Duodenal mucosa (tissue), 2 donors: Measurements from ENCODE around the gene MARVELD2.
A peak's percentile ranks its signal among the peaks of the same experiment; 100 is the strongest.
"Not testable (repeated sequence)": the region's sequence is repeated elsewhere in the genome, so short reads cannot be mapped to it uniquely, and the experiment has no call there.

ENCODE experiments used
- H3K27ac ChIP-seq: one replicate; pipeline ENCODE4 v1.7.0; 2013; ENCODE audit warnings: low read depth, low read length
- H3K27me3 ChIP-seq, 2 donors: one replicate each; pipeline ENCODE4 v1.7.0; 2013; ENCODE audit warnings: low read length in 2 of 2, control low read depth in 1 of 2; ENCODE audit not compliant: insufficient read depth in 2 of 2, control insufficient read depth in 1 of 2
- H3K36me3 ChIP-seq, 2 donors: one replicate each; pipeline ENCODE4 v1.7.0; 2013; ENCODE audit warnings: low read length in 2 of 2, control low read depth in 1 of 2; ENCODE audit not compliant: insufficient read depth in 2 of 2, control insufficient read depth in 1 of 2
- H3K4me1 ChIP-seq, 2 donors: one replicate each; pipeline ENCODE4 v1.7.0; 2013; ENCODE audit warnings: low read length in 2 of 2, control low read depth in 1 of 2; ENCODE audit not compliant: insufficient read depth in 2 of 2, control insufficient read depth in 1 of 2
- H3K4me3 ChIP-seq, 2 donors: one replicate each; pipeline ENCODE4 v1.7.0; 2013; ENCODE audit warnings: low read length in 2 of 2, low read depth in 1 of 2
- H3K9ac ChIP-seq, 2 donors: one replicate each; pipeline ENCODE4 v1.7.0; 2013; ENCODE audit warnings: low read length in 2 of 2, low read depth in 1 of 2
- H3K9me3 ChIP-seq, 2 donors: one replicate each; pipeline ENCODE4 v1.7.0; 2013; ENCODE audit warnings: low read length in 2 of 2, control low read depth in 1 of 2; ENCODE audit not compliant: control insufficient read depth in 1 of 2

The MARVELD2 gene

DNA sequence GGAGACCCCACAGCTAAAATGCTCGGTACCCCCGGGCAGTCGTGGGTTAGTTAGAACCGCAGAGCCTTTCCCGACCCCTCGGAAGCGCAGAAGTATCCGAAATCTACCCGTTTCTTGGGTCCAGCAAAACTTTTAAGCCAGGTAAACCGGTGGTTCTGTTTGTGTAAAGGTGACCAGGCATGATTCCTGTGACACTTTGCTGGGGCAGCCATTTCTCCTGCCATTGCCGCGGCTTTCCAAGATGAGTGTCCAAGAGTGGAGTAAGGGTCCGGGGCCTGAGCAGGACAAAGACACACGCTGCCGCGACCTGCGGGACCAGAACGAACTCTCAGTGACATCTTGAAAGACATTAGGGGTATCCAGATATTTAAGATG, 655 bp downstream of the MARVELD2 start:
- H3K9me3 ChIP-seq, result no peaks in the 10 kb centered on the region
- H3K9ac ChIP-seq, result peak overlapping the region; percentile 86 to 94
- H3K4me3 ChIP-seq, result peak overlapping the region; percentile 74 to 87
- no peaks in the 10 kb centered on the region for H3K27me3 ChIP-seq
- H3K36me3 ChIP-seq, result peaks cover 12 to 24% of the 10 kb centered on the region in 2 donors
- H3K4me1 ChIP-seq, result peaks cover 0 to 6% of the 10 kb centered on the region in 2 donors
- H3K27ac ChIP-seq, result peak overlapping the region; percentile 74

DNA sequence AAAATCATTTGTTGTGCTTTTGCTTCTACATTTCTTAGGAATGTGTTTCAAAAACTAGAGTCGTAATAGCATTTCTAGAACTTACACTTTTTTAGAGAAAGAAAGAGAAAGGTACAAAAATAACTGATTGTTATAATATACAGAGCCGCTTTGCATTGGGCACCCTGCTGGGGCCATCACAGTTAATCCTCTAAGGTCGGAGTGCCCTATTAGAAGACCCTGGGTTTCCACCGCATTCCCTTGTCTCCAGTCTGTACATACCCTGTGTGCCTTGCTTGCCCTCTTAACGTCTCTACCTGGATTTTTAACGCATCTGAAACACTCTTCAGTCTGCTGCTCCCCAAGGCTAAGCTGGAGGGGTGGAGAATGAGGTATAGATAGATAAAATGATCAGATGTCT, 1.3 kb downstream of the MARVELD2 start:
- peak overlapping the region; percentile 86 to 94 for H3K9ac ChIP-seq
- H3K27me3 ChIP-seq, result no peaks in the 10 kb centered on the region
- H3K27ac ChIP-seq, result no peak overlapping the region
- H3K9me3 ChIP-seq, result no peaks in the 10 kb centered on the region
- H3K4me1 ChIP-seq, result peaks cover 0 to 6% of the 10 kb centered on the region in 2 donors
- peak overlapping the region; percentile 74 to 87 for H3K4me3 ChIP-seq
- H3K36me3 ChIP-seq, result peaks cover 12 to 24% of the 10 kb centered on the region in 2 donors

DNA sequence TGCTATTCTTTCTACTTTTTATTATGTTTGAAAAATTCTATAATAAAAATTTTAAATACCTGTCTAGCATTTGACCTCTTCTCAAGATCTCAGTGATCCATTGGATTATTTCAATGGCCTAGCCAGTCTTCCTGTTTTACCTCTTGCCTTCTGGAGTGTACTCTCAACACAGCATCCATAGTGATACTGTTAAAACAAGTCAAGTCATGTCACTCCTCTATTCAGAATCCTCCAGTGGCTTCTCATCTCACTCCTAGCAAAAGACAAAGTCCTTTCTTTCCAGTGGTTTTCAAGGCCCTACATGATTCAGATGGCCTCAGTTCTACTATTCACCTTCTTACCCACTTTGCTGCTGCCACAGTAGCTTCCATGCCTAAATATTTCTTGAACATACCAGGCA, 1.8 kb downstream of the MARVELD2 start:
- Histone ChIP-seq H3K27ac (no peak overlapping the region), H3K9me3 (no peaks in the 10 kb centered on the region), H3K4me1 (peaks cover 0 to 6% of the 10 kb centered on the region in 2 donors), H3K36me3 (peaks cover 9 to 24% of the 10 kb centered on the region in 2 donors), H3K9ac (peak overlapping the region in 1 of 2 donors; percentile 86), H3K27me3 (no peaks in the 10 kb centered on the region), H3K4me3 (peak overlapping the region; percentile 74 to 87)

DNA sequence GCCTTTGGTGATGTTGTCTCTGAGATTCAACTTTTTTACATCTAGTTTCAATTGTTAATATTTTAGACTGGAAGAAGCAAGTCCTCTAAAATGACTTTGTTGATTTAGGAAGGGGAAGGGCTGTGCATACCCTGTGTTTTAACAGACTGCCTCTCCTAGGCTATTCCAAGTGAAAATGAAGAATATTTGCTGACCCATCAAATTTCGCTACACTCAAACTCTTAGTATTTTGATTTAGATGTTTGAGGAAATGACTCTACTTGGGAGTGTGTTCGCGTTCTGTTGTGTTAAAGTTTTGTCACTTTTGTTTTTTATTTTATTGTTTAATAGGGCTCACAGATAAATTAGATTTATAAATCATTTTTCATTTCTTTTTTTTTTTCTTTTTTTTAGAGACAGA, 3.6 kb downstream of the MARVELD2 start:
- H3K27me3 ChIP-seq, result no peaks in the 10 kb centered on the region
- H3K9ac ChIP-seq, result no peak overlapping the region
- H3K36me3 ChIP-seq, result peaks cover 8 to 19% of the 10 kb centered on the region in 2 donors
- peaks cover 0 to 6% of the 10 kb centered on the region in 2 donors for H3K4me1 ChIP-seq
- no peak overlapping the region for H3K4me3 ChIP-seq
- H3K9me3 ChIP-seq, result no peaks in the 10 kb centered on the region
- no peak overlapping the region for H3K27ac ChIP-seq

DNA sequence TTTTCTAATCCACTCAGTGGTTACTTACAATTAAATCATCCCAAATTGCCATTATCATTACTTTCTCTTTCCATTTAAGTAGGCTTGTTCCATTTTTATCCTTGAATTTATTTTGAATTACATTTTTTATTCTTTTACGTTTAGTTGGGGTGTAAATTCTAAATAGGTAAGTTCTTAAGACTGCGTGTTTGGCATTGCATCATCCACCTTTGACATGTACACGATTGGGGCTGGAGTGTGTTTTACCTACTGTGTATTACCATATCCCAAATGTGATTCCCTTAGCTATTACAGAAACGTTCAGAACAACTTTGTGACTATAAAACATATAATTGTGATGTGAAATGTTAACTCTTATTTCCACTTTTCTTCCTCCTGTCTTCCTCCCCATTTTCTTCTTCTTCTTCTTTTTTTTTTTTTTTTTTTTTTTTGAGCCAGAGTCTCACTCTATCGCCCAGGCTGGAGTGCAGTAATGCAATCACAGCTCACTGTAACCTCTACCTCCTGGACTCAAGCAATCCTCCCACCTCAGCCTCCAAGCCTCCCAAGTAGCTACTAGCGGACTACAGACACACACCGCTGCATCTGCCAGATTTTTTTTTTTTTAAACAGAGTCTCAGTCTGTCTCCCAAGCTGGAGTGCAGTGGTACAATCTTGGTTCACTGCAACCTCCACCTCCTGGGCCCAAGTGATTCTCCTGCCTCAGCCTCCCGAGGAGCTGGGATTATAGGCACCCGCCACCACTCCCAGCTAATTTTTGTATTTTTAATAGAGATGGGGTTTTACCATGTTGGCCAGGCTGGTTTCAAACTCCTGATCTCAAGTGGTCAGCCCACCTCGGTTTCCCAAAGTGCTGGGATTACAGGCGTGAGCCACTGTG, 16.7 kb downstream of the MARVELD2 start:
- no peak overlapping the region for H3K4me3 ChIP-seq
- peaks cover 7 to 22% of the 10 kb centered on the region in 2 donors for H3K36me3 ChIP-seq
- no peak overlapping the region for H3K9ac ChIP-seq
- H3K27ac ChIP-seq, result no peak overlapping the region
- no peaks in the 10 kb centered on the region for H3K27me3 ChIP-seq
- no peaks in the 10 kb centered on the region for H3K4me1 ChIP-seq
- no peaks in the 10 kb centered on the region for H3K9me3 ChIP-seq

DNA sequence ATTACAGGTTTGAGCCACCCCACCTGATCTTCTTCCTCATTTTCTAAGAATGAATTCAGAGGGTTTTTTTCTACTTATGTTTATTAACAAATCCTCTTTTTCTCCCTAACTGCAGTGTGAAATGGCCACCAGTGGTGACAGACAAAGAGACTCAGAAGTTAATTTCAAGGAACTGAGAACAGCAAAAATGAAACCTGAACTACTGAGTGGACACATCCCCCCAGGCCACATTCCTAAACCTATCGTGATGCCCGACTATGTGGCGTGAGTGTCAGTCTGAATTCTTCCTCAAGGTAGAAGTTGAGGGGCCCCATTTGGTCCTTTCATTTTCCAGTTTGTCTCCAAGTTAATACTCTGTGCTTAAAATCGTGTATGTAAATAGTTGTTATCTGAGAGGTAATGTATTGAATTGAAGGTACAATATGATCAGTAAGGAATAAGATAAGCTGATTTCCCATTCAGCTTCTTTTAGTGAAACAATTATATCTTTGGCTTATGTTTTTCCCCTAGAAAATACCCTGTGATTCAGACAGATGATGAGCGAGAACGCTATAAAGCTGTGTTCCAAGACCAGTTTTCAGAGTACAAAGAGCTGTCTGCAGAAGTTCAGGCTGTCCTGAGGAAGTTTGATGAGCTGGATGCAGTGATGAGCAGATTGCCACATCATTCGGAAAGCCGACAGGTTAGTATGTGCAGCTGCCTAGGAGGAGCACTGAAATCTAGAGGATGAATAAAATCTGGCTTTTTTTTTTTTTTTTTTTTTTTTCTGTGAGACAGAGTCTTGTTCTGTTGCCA, 17.7 kb downstream of the MARVELD2 start:
- Histone ChIP-seq H3K36me3 (peaks cover 7 to 24% of the 10 kb centered on the region in 2 donors), H3K4me1 (peaks cover 0 to under 1% of the 10 kb centered on the region in 2 donors), H3K9me3 (no peaks in the 10 kb centered on the region), H3K27ac (no peak overlapping the region), H3K9ac (no peak overlapping the region), H3K27me3 (no peaks in the 10 kb centered on the region), H3K4me3 (no peak overlapping the region)

DNA sequence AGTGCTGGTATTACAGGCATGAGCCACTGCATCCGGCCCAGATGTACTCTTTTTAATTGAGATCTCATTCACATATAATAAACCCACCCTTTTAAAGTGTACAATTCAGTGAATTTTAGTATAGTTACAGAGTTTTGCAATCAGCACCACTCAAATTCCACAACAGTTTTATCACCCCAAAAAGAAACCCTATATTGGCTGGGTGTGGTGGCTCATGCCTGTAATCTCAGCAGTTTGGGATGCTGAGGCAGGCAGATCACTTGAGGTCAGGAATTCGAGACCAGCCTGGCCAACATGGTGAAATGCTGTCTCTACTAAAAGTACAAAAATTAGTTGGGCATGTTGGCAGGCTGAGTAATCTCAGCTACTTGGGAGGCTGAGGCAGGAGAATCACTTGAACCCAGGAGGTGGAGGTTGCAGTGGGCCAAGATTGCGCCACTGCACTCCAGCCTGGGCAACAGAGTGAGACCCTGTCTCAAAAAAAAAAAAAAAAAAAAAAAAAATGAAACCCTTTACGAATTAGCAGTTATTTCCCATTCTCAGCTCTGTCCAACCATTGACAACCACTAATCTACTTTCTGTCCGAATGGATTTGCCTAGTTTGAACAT, 20.5 kb downstream of the MARVELD2 start:
- H3K36me3 ChIP-seq, result peaks cover 7 to 24% of the 10 kb centered on the region in 2 donors
- not testable (repeated sequence) for H3K9me3 ChIP-seq, H3K4me3 ChIP-seq, H3K27me3 ChIP-seq, H3K27ac ChIP-seq, H3K4me1 ChIP-seq, H3K9ac ChIP-seq

DNA sequence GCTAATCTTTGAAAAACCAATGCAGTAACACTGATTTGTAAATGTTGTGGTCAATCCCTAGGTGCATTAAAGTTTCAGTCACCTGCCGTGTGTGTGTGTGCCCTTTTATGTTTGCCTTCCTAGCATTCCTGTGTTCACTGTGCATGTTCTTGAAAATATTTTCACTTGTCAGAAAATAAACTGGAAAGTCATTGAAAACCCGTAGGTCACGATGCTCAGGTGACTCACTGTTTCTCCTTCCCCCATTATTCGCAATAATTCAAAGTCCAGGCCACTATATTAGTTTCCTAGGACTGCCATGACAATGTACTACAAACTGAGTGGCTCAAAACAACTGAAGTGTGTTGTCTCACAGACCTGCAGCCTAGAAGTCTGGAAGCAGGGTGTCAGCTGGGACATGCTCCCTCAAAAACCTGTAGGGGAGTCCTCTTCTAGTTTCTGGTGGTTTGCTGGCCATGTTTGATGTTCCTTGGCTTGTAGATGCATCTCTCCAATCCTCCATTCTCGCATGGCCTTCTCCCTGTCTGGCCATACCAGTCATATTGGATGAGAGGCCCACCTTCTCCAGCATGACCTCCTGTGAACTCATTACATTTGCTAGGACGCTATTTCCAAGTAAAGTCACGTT, 29.3 kb downstream of the MARVELD2 start:
- Histone ChIP-seq H3K36me3 (peaks cover 0 to 3% of the 10 kb centered on the region in 2 donors), H3K27ac (peak overlapping the region; percentile 55), H3K4me1 (peaks cover 3 to 4% of the 10 kb centered on the region in 2 donors), H3K4me3 (no peak overlapping the region), H3K9me3 (no peaks in the 10 kb centered on the region), H3K9ac (no peak overlapping the region), H3K27me3 (no peaks in the 10 kb centered on the region)

DNA sequence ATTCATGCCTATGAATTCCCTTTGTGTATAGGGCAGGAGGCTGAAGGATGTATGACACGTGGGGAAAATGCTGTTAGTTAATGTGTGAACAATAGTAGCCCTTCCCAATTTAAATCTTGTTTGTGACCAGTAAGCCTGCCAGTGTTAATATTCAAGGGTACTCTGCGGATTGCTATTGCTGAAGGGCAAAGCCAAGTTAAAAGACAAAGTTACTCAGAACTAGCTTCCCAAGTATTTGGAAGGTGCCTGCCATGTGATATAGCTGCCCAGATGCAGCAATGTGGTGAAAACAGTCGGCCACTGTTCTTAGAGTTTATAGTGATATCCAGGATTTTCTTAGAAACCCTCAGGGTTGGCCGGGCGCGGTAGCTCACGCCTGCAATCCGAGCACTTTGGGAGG, 34.6 kb downstream of the MARVELD2 start:
- H3K9ac ChIP-seq, result no peak overlapping the region
- H3K9me3 ChIP-seq, result no peaks in the 10 kb centered on the region
- H3K36me3 ChIP-seq, result no peaks in the 10 kb centered on the region
- H3K4me1 ChIP-seq, result peaks cover 5 to 8% of the 10 kb centered on the region in 2 donors
- H3K4me3 ChIP-seq, result no peak overlapping the region
- no peak overlapping the region for H3K27ac ChIP-seq
- H3K27me3 ChIP-seq, result no peaks in the 10 kb centered on the region
